ENCODE measurements around the gene KRT5. TPM values are rescaled to one million over a fixed set of nuclear protein-coding genes. Genes with fewer than 3 reads are reported as not detected.

Gene KRT5
- total RNA-seq, 4 donors from 2014 or later: not detected

DNA sequence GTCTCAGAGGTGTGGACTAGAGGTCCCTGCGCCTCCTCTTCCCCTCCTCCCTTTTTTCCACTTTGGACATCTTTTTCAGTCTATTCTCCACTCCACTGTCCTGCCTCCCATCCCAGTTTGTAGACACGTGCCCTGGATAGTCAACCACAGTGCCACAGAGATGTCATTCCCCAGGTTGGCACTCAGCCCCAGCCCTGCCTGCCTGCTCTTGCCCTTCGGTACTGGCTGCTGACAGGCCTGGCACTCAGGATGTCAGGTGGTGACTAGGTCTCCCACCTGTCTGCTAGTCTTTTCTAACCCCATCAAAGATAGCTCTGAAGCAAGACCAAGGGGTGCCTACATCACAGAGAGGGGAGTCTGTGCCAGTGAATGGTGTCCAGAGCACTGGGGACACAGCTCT lies 16.9 kb upstream of the KRT5 start:
- Histone ChIP-seq H3K4me1 (no peaks in the 10 kb centered on the region), H3K27me3 (no peaks in the 10 kb centered on the region), H3K4me3 (no peak overlapping the region), H3K36me3 (no peaks in the 10 kb centered on the region), H3K27ac (no peak overlapping the region), H3K9me3 (no peaks in the 10 kb centered on the region)
- DNase-seq (no peak), ATAC-seq (no peak)
- intact Hi-C loops (cut with DNase I; ENCODE audit: low total_unique reads): no loop called here
- in situ Hi-C loops (cut with MboI; ENCODE audit: low sequenced_read_pairs in 4 of 4): no loop called here
- TF ChIP-seq, protein P1, sequence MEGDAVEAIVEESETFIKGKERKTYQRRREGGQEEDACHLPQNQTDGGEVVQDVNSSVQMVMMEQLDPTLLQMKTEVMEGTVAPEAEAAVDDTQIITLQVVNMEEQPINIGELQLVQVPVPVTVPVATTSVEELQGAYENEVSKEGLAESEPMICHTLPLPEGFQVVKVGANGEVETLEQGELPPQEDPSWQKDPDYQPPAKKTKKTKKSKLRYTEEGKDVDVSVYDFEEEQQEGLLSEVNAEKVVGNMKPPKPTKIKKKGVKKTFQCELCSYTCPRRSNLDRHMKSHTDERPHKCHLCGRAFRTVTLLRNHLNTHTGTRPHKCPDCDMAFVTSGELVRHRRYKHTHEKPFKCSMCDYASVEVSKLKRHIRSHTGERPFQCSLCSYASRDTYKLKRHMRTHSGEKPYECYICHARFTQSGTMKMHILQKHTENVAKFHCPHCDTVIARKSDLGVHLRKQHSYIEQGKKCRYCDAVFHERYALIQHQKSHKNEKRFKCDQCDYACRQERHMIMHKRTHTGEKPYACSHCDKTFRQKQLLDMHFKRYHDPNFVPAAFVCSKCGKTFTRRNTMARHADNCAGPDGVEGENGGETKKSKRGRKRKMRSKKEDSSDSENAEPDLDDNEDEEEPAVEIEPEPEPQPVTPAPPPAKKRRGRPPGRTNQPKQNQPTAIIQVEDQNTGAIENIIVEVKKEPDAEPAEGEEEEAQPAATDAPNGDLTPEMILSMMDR (IDR thresholded peaks at IDR 0.05 in 4 of 5, conservative IDR thresholded peaks at IDR 0.05 in 1 of 5): no peak
- TF ChIP-seq POLR2A (IDR thresholded peaks at IDR 0.05): no peak

DNA sequence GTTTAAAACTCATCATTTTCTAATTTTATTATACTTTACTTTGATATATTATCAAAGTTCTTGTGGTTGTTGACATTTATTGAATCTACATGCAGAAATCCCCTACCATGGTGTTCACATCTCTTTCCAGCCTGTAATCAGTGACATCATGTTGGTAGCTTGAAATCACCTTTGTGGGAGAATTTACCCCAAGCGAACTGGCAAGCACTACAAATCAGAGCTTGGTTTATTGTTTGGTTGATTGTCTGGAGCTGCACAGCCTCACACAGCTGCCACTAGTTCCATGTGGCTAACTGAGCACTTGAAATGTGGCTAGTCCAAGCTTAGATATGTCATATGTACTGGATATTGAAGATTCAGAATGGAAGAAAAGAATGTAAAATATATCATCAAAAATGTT lies 15.4 kb upstream of the KRT5 start:
- DNase-seq: no peak
- H3K4me1 ChIP-seq: no peaks in the 10 kb centered on the region
- no peaks in the 10 kb centered on the region for H3K27me3 ChIP-seq
- H3K4me3 ChIP-seq: no peak overlapping the region
- TF ChIP-seq, protein P1 (IDR thresholded peaks at IDR 0.05 in 4 of 5, conservative IDR thresholded peaks at IDR 0.05 in 1 of 5): no peak
- no peak for TF ChIP-seq POLR2A (IDR thresholded peaks at IDR 0.05)
- no peak for ATAC-seq
- H3K27ac ChIP-seq: no peak overlapping the region
- H3K36me3 ChIP-seq: no peaks in the 10 kb centered on the region
- H3K9me3 ChIP-seq: no peaks in the 10 kb centered on the region
- intact Hi-C loops (cut with DNase I; ENCODE audit: low total_unique reads): no loop called here
- in situ Hi-C loops (cut with MboI; ENCODE audit: low sequenced_read_pairs in 4 of 4): no loop called here

DNA sequence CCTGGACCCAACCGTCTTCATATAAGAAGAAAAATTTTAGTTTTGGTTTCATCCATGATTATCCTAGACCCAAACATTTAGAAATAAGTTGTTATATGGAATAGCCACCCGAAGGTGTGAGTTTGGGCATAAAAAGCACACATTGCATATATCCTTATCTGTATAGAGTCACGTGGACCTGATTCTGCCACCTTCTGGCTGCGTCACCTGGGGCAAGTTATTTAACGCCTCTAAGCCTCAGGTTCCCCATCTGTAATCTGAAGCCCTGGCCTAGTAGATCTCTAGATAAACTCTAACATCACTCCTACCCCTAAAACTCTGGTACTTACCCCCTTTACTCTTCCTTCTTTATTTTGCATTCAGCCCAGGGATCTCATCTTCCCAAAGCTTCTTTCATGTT lies 14.3 kb upstream of the KRT5 start:
- ATAC-seq (no peak), DNase-seq (no peak)
- TF ChIP-seq, protein P1 (IDR thresholded peaks at IDR 0.05 in 4 of 5, conservative IDR thresholded peaks at IDR 0.05 in 1 of 5): no peak
- TF ChIP-seq POLR2A (IDR thresholded peaks at IDR 0.05): no peak
- H3K4me3 ChIP-seq: no peak overlapping the region
- H3K27me3 ChIP-seq: no peaks in the 10 kb centered on the region
- no peaks in the 10 kb centered on the region for H3K4me1 ChIP-seq
- intact Hi-C loops (cut with DNase I; ENCODE audit: low total_unique reads) (no loop called here), in situ Hi-C loops (cut with MboI; ENCODE audit: low sequenced_read_pairs in 4 of 4) (no loop called here)
- H3K36me3 ChIP-seq: no peaks in the 10 kb centered on the region
- no peak overlapping the region for H3K27ac ChIP-seq
- no peaks in the 10 kb centered on the region for H3K9me3 ChIP-seq

DNA sequence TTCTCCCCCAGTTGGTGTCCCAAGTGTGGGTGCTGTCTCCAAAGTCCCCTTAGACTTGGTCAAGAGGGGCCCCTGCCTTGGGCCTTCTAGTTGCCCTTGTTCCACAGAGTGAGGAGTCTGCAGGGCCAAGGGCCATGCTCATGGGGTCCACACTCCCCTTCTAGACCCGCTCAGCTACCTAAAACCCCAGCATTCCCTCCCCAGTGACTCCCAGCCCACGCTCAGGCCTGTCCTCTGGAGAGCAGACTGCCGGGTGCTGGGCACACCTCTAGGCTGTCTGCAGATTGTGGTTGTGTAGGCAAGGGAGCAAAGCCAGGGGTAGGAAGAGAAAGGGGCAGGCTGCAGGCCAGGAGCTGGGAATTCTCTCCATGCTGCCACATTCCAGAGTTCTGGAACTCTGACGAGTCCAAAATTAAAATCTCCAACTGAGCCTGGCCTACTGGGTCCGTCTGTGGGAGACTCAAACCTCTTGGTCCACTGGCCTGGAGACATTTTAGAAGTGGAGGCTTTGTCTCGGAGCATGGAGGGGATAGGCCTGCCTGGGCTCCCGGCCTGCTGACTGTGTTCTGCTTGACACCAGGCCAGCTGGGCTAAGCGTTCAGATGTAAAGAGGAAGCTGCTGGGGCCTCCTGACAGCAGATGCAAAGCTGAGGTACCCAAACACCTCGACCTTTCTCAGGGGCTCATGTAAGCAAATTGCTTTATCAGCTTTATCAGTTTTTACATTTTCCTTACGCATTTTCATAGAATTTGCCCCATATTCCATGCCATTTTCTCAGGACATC lies 13.7 kb upstream of the KRT5 start:
- TF ChIP-seq, protein P1 (IDR thresholded peaks at IDR 0.05 in 4 of 5, conservative IDR thresholded peaks at IDR 0.05 in 1 of 5): no peak
- no peak for TF ChIP-seq POLR2A (IDR thresholded peaks at IDR 0.05)
- in situ Hi-C loops (cut with MboI; ENCODE audit: low sequenced_read_pairs in 4 of 4): no loop called here
- no peak for ATAC-seq
- H3K27ac ChIP-seq: no peak overlapping the region
- no peaks in the 10 kb centered on the region for H3K9me3 ChIP-seq
- intact Hi-C loops (cut with DNase I; ENCODE audit: low total_unique reads): no loop called here
- no peak for DNase-seq
- no peaks in the 10 kb centered on the region for H3K36me3 ChIP-seq
- H3K4me1 ChIP-seq: no peaks in the 10 kb centered on the region
- H3K27me3 ChIP-seq: no peaks in the 10 kb centered on the region
- no peak overlapping the region for H3K4me3 ChIP-seq

DNA sequence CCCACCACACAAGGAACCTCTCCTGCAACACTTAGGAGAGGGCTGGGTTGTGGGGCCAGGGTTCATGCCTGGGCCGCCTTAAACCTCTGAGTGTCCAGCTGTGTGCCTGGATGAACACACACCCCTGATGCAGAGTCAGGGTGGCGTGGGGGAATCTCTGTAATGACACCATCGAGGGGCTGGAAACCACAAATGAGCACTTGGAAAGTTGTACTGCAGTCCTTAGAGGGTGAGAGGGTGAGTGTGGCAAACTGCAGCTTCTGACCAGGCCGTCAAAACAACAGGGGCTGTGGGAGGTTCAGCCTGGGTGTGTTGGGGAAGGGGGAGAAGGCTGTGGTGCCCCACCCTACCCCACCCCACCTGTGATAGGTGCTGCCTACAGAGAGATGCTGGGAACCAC lies 12.4 kb upstream of the KRT5 start:
- no peak overlapping the region for H3K4me3 ChIP-seq
- in situ Hi-C loops (cut with MboI; ENCODE audit: low sequenced_read_pairs in 4 of 4): no loop called here
- TF ChIP-seq POLR2A (IDR thresholded peaks at IDR 0.05): no peak
- TF ChIP-seq, protein P1 (IDR thresholded peaks at IDR 0.05 in 4 of 5, conservative IDR thresholded peaks at IDR 0.05 in 1 of 5): no peak
- intact Hi-C loops (cut with DNase I; ENCODE audit: low total_unique reads): no loop called here
- no peak overlapping the region for H3K27ac ChIP-seq
- no peaks in the 10 kb centered on the region for H3K9me3 ChIP-seq
- H3K4me1 ChIP-seq: no peaks in the 10 kb centered on the region
- H3K27me3 ChIP-seq: no peaks in the 10 kb centered on the region
- DNase-seq: no peak
- H3K36me3 ChIP-seq: no peaks in the 10 kb centered on the region
- ATAC-seq: no peak
